Panc1 (cell line): ENCODE results near the gene ASAP2.

Experiments
- CTCF ChIP-seq: fragments of 450-650 bp; IDR thresholded peaks from 2 replicates; pipeline ENCODE4 v1.5.1; 2017; ENCODE audit warnings: mild to moderate bottlenecking
- POLR2AphosphoS5 ChIP-seq: IDR thresholded peaks from 2 replicates; pipeline ENCODE4 v1.6.1; 2012; ENCODE audit warnings: mild to moderate bottlenecking, low read depth, low read length, moderate library complexity
- REST ChIP-seq, 2 experiments: IDR thresholded peaks; 2 replicates each; pipeline ENCODE4 v1.6.1; 2011 to 2012; ENCODE audit warnings: low read depth in 2 of 2, control low read depth in 1 of 2, low read length in 1 of 2, mild to moderate bottlenecking in 1 of 2, moderate library complexity in 1 of 2; ENCODE audit not compliant: insufficient read depth in 1 of 2
- SIN3A ChIP-seq: IDR thresholded peaks from 2 replicates; pipeline ENCODE4 v1.6.1; 2012; ENCODE audit warnings: low read depth, mild to moderate bottlenecking, low read length, moderate library complexity, borderline replicate concordance; ENCODE audit not compliant: insufficient read depth

- TF ChIP-seq SIN3A, result no peak
- no peak for TF ChIP-seq CTCF
- TF ChIP-seq POLR2AphosphoS5, result no peak
- TF ChIP-seq REST (IDR thresholded peaks at IDR 0.05; ENCODE audit: insufficient read depth in 1 of 2, low read depth in 2 of 2, low read length in 1 of 2), result no peak
Observed at GRCh38 chr2:9327873-9328352, 121.3 kb downstream of the ASAP2 start.
